Measurements from ENCODE around the gene IL6. TPM values are rescaled to one million over a fixed set of nuclear protein-coding genes. Genes with fewer than 3 reads are reported as not detected.
"Not testable (repeated sequence)": the region's sequence is repeated elsewhere in the genome, so short reads cannot be mapped to it uniquely, and the experiment has no call there.

IL6 gene
- total RNA-seq, 1 experiment from 2014 or later = 22.0 TPM

GRCh38 chr7:22772885-22773284 is 45.9 kb downstream of the IL6 start:
- Mint-ChIP-seq H3K4me1 (ENCODE audit: insufficient read depth, unreplicated experiment) (no peaks in the 10 kb centered on the region), H3K36me3 (ENCODE audit: insufficient read depth, unreplicated experiment) (no peaks in the 10 kb centered on the region), H3K27ac (ENCODE audit: low read depth, unreplicated experiment) (no peak overlapping the region), H3K9me3 (ENCODE audit: unreplicated experiment) (no peaks in the 10 kb centered on the region), H3K4me3 (ENCODE audit: unreplicated experiment) (no peak overlapping the region), H3K27me3 (ENCODE audit: insufficient read depth, unreplicated experiment) (peaks cover 16% of the 10 kb centered on the region)
- no TSS peak for BruUV-seq (replicated peaks)
- CTCF ChIA-PET = no interaction called here
- no peak for TF ChIP-seq CTCF (IDR thresholded peaks at IDR 0.05; ENCODE audit: unreplicated experiment)
- intact Hi-C loops (cut with micrococcal nuclease) = no loop called here
- DNase-seq (ENCODE audit: unreplicated experiment) = no peak
- POLR2A ChIA-PET = no interaction called here

GRCh38 chr7:22776964-22777363 is 50.0 kb downstream of the IL6 start:
- DNase-seq (ENCODE audit: unreplicated experiment) = no peak
- BruUV-seq (replicated peaks) = no TSS peak
- Mint-ChIP-seq H3K36me3 (ENCODE audit: insufficient read depth, unreplicated experiment) (no peaks in the 10 kb centered on the region), H3K27me3 (ENCODE audit: insufficient read depth, unreplicated experiment) (peaks cover 2% of the 10 kb centered on the region), H3K27ac (ENCODE audit: low read depth, unreplicated experiment) (no peak overlapping the region), H3K4me1 (ENCODE audit: insufficient read depth, unreplicated experiment) (peaks cover 1% of the 10 kb centered on the region), H3K9me3 (ENCODE audit: unreplicated experiment) (no peaks in the 10 kb centered on the region), H3K4me3 (ENCODE audit: unreplicated experiment) (no peak overlapping the region)
- CTCF ChIA-PET = interaction anchor here (0.8 kb wide), 1 partner anchor 217 kb away, joined by 3 read pairs; no protein-coding TSS in a partner anchor
- no peak for TF ChIP-seq CTCF (IDR thresholded peaks at IDR 0.05; ENCODE audit: unreplicated experiment)
- intact Hi-C loops (cut with micrococcal nuclease) = no loop called here
- POLR2A ChIA-PET = no interaction called here

- POLR2A ChIA-PET = interaction anchor here (1.6 kb wide), 1 partner anchor 43 kb away, joined by 5 read pairs; the partner anchor contains the start of gene TOMM7
- intact Hi-C loops (cut with micrococcal nuclease) = loop anchor here (5.0 kb wide), 1 partner anchor 53 kb away; the partner anchor contains the start of gene IL6
- not testable (repeated sequence) for DNase-seq (ENCODE audit: unreplicated experiment); H3K36me3 Mint-ChIP-seq (ENCODE audit: insufficient read depth, unreplicated experiment); H3K27ac Mint-ChIP-seq (ENCODE audit: low read depth, unreplicated experiment); H3K27me3 Mint-ChIP-seq (ENCODE audit: insufficient read depth, unreplicated experiment); H3K4me3 Mint-ChIP-seq (ENCODE audit: unreplicated experiment); BruUV-seq (replicated peaks); H3K9me3 Mint-ChIP-seq (ENCODE audit: unreplicated experiment); H3K4me1 Mint-ChIP-seq (ENCODE audit: insufficient read depth, unreplicated experiment)
- CTCF ChIA-PET = interaction anchor here (0.9 kb wide), 1 partner anchor 276 kb away, joined by 4 read pairs; no protein-coding TSS in a partner anchor
These were observed 52.8 kb downstream of the IL6 start for GRCh38 chr7:22779730-22780323.

- no peaks in the 10 kb centered on the region for H3K9me3 Mint-ChIP-seq (ENCODE audit: unreplicated experiment)
- ChIA-PET POLR2A (interaction anchor here (0.7 kb wide), 1 partner anchor 277 kb away, joined by 3 read pairs; no protein-coding TSS in a partner anchor), CTCF (interaction anchor here (0.7 to 2.4 kb wide), 12 partner anchors 17 to 719 kb away, joined by 3 to 16 read pairs (median 4); no protein-coding TSS in a partner anchor)
- no peaks in the 10 kb centered on the region for H3K36me3 Mint-ChIP-seq (ENCODE audit: insufficient read depth, unreplicated experiment)
- TF ChIP-seq CTCF (IDR thresholded peaks at IDR 0.05; ENCODE audit: unreplicated experiment) = no peak
- intact Hi-C loops (cut with micrococcal nuclease) = loop anchor here (5.0 kb wide), 1 partner anchor 54 kb away; the partner anchor contains the start of gene IL6
- H3K27me3 Mint-ChIP-seq (ENCODE audit: insufficient read depth, unreplicated experiment) = no peaks in the 10 kb centered on the region
- H3K4me1 Mint-ChIP-seq (ENCODE audit: insufficient read depth, unreplicated experiment) = peaks cover 9% of the 10 kb centered on the region
- BruUV-seq (replicated peaks) = no TSS peak
- H3K27ac Mint-ChIP-seq (ENCODE audit: low read depth, unreplicated experiment) = no peak overlapping the region
- H3K4me3 Mint-ChIP-seq (ENCODE audit: unreplicated experiment) = no peak overlapping the region
- peak; percentile 35 for DNase-seq (ENCODE audit: unreplicated experiment)
These were observed 54.3 kb downstream of the IL6 start for GRCh38 chr7:22781230-22781711.

Other genes with a start within 250 kb of the IL6 start
- gene STEAP1B, start 227.0 kb upstream of the IL6 start, total RNA-seq (2022) = not detected in 2 replicates
- gene TOMM7, start 95.6 kb downstream of the IL6 start, total RNA-seq (2022) = 376 and 409 TPM in 2 replicates

All from MCF 10A (cell line).